Colonic mucosa (tissue), 4 donors: ENCODE data around the gene OMD. TPM values are rescaled to one million over a fixed set of nuclear protein-coding genes. Genes with fewer than 3 reads are reported as not detected.

Source experiments
- DNase-seq: peaks from one replicate; pipeline ENCODE4 v3.0.0-alpha.2; 2020
- H3K27ac ChIP-seq: fragments of 200-600 bp; one replicate; pipeline ENCODE4 v1.8.0; 2021
- H3K27me3 ChIP-seq: fragments of 200-600 bp; one replicate; pipeline ENCODE4 v1.8.0; 2021
- H3K36me3 ChIP-seq: fragments of 200-600 bp; one replicate; pipeline ENCODE4 v1.8.0; 2021
- H3K4me1 ChIP-seq: fragments of 200-600 bp; one replicate; pipeline ENCODE4 v1.8.0; 2021; ENCODE audit warnings: mild to moderate bottlenecking
- H3K4me3 ChIP-seq: fragments of 200-600 bp; one replicate; pipeline ENCODE4 v1.8.0; 2021
- H3K9ac ChIP-seq, 2 donors: one replicate each; pipeline ENCODE4 v1.7.0; 2013; ENCODE audit warnings: control low read depth in 2 of 2, low read depth in 2 of 2, low read length in 2 of 2
- H3K9me3 ChIP-seq: fragments of 200-600 bp; one replicate; pipeline ENCODE4 v1.8.0; 2021
- intact Hi-C: fragments of 100-400 bp; cut with DNase I; formaldehyde crosslinking; loops from one replicate; pipeline ENCODE4 v1.14.1; 2022
- total RNA-seq, 2 donors: library from RNA; stranded (reverse); fragmentation: NEBNext Ultra II Directional in 1 of 2; extraction: Animal tissue kit (Norgen Biotek cat#: 25700) in 1 of 2; gene quantifications; one replicate each; pipeline ENCODE4 v1.2.1, GENCODE V29; 2021
- TF ChIP-seq, protein P1 (sequence below): fragments of 200-600 bp; IDR thresholded peaks from one replicate; pipeline ENCODE4 v1.8.0; 2022; ENCODE audit warnings: antibody characterized with exemption, mild to moderate bottlenecking
- donor health status: healthy.
- donor health status: DM: no; HTN: no; CAD: no.
- donor health status: DM: no; HTN: no; CAD: no.

The OMD gene
- total RNA-seq, 2 donors from 2014 or later, result 0.37 to 0.88 TPM

DNA sequence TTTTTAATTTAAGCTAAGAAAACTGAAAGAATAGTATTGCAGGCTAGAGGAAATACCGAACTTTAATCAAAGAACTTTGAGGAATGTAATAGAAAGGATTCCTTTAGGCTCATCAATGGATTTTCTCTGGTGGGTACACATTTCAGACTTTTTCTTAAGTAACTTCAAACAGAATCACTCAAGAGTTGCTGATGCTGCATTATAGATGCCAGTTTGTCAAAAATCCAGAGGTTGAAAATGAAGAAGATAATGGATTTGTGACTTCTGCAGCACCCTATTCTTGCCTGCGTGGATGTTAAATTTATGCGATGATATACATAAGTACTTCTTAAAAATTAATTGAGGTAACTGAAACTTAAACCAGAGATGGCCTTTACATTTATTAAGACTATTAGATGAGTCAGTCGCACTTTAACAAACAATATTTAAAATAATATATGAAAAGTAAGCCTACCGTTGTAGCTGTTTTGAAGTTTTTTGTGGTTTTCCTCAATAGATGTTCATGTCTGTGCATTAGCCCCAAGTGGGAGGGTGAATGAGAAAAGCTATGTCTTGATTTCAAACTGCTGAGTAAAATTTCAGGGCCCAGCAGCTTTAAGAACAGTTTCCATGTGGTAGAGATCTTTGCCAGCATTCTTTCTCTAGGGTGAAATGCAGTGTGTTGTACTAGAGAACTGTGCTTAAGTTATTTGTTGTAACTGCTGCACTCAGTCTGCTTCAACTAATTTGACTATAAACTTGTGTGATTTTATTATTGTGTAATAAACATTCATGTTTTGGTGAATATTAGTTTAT, 20.0 kb downstream of the OMD start, which contains the start of gene OGN:
Gene OGN (minus strand): TSS at position 537 of the 795 bp plus-strand sequence. CDS start 1,171 bp downstream, outside the sequence.
- Histone ChIP-seq H3K27me3 (no peaks in the 10 kb centered on the region), H3K4me1 (peaks cover 5% of the 10 kb centered on the region), H3K36me3 (no peaks in the 10 kb centered on the region), H3K4me3 (no peak within 1 kb of the TSS), H3K9ac (no peak within 1 kb of the TSS), H3K9me3 (no peaks in the 10 kb centered on the region), H3K27ac (no peak within 1 kb of the TSS)
- TF ChIP-seq, protein P1, sequence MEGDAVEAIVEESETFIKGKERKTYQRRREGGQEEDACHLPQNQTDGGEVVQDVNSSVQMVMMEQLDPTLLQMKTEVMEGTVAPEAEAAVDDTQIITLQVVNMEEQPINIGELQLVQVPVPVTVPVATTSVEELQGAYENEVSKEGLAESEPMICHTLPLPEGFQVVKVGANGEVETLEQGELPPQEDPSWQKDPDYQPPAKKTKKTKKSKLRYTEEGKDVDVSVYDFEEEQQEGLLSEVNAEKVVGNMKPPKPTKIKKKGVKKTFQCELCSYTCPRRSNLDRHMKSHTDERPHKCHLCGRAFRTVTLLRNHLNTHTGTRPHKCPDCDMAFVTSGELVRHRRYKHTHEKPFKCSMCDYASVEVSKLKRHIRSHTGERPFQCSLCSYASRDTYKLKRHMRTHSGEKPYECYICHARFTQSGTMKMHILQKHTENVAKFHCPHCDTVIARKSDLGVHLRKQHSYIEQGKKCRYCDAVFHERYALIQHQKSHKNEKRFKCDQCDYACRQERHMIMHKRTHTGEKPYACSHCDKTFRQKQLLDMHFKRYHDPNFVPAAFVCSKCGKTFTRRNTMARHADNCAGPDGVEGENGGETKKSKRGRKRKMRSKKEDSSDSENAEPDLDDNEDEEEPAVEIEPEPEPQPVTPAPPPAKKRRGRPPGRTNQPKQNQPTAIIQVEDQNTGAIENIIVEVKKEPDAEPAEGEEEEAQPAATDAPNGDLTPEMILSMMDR, result no peak
- DNase-seq, result no peak
- intact Hi-C loops, result no loop called here

DNA sequence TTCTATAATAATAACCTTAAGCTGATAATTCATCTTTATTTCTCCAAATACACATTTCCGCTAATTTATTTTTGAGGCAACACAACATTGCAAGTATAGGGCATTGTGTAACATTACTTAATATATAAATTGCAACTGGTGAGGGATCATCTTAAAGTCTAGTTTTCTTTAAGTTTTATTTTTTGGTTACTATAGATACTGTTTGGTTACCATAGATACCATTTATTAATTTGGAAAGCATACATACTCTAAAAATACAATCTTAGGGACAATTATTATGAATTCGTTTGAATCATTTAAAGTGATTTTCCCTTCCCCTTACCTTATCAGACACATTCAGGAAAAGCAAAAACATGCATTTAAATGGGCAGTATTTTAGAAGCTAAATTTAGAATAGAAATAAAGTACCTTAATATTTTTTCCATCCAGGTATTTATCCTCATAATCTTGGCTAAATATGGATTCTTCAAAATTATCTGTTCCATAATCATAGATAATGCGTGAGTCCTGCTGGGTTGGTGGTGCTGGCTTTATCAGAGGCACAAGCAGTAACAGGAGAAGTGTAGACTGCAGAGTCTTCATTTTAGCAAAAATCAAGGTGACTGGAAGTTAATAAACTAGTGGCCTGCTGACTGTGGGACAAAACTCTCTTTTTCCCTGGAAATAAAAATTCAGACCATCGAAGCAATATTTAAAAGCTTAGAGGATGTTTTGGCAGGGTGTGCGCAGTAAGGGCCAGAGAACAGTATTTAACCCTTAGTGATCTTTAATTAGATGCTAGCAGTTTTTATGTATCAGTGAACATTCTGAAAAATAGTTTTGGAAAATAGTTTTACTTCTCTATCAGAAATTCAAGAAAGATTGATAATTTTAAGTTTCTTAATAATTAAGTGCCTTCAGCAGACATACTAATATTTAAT, 21.2 kb downstream of the OMD start:
- intact Hi-C loops, result no loop called here
- Histone ChIP-seq H3K9ac (no peak overlapping the region), H3K27ac (no peak overlapping the region), H3K9me3 (no peaks in the 10 kb centered on the region), H3K27me3 (no peaks in the 10 kb centered on the region), H3K4me3 (no peak overlapping the region), H3K36me3 (no peaks in the 10 kb centered on the region), H3K4me1 (peaks cover 5% of the 10 kb centered on the region)
- DNase-seq, result no peak
- TF ChIP-seq, protein P1, result no peak

DNA sequence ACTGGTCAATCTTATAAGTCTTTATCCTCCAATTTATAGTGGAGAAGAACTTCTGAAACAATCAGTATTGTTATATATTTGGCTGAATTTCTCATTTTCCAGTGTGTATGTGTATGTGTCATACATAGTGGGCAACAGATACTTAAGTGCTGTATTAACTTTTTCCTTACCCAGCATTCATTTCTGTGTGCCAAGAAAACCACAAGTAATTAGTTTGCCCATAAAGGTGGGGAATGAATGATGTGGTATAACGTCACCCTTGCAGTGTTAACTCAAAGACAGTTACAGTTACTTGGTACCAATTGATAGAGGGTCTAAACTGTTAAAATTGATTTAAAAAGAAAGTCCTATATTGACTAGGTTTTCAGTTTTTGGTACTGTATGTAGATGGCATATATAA, 21.9 kb downstream of the OMD start:
- H3K27me3 ChIP-seq, result no peaks in the 10 kb centered on the region
- no peaks in the 10 kb centered on the region for H3K9me3 ChIP-seq
- DNase-seq, result no peak
- peaks cover 5% of the 10 kb centered on the region for H3K4me1 ChIP-seq
- no peak overlapping the region for H3K27ac ChIP-seq
- intact Hi-C loops, result no loop called here
- TF ChIP-seq, protein P1, result no peak
- H3K4me3 ChIP-seq, result no peak overlapping the region
- H3K9ac ChIP-seq, result no peak overlapping the region
- H3K36me3 ChIP-seq, result no peaks in the 10 kb centered on the region

DNA sequence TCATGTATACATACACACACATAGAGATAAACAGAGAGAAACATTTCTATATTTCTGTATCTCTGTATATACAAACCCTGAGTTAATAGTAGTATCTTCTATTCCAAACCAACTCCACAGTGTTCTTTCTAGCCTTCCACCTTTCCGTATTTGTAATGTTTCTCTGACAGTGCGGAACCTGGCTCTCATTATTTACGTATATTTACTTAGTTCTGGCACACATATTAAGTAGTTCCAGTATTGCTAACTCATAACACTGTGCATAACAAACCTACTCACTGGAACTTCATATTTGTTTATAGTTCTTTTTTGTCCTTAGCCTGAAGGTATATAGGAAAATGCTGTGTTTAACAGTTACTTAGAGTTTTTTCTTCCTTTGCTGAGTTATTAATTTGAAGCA, 26.4 kb downstream of the OMD start:
- TF ChIP-seq, protein P1, result no peak
- Histone ChIP-seq H3K27me3 (no peaks in the 10 kb centered on the region), H3K4me3 (no peak overlapping the region), H3K9ac (no peak overlapping the region), H3K36me3 (no peaks in the 10 kb centered on the region), H3K9me3 (no peaks in the 10 kb centered on the region), H3K4me1 (no peaks in the 10 kb centered on the region), H3K27ac (no peak overlapping the region)
- intact Hi-C loops, result no loop called here
- DNase-seq, result no peak

DNA sequence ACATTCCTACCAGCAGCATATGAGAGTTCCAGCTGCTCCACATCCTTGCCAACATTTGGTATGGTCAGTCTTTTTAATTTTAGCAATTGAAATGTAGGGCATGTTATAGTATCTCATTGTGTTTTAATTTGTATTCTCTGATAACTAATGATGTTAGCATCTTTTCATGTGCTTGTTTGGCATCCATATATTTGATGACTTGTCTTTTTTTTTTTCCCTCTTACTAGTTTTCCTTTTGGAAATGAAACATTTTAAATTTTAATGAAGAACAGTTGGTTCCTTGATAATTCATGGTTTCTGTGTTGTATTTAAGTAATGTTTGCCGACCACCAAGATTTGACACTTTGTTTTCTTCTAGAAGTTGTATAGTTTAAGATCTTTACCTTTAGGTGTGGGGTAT, 28.7 kb downstream of the OMD start:
- Histone ChIP-seq H3K4me3 (no peak overlapping the region), H3K4me1 (no peaks in the 10 kb centered on the region), H3K9me3 (no peaks in the 10 kb centered on the region), H3K36me3 (no peaks in the 10 kb centered on the region), H3K9ac (no peak overlapping the region), H3K27ac (no peak overlapping the region), H3K27me3 (no peaks in the 10 kb centered on the region)
- no peak for DNase-seq
- TF ChIP-seq, protein P1, result no peak
- intact Hi-C loops, result no loop called here
